ENCODE results near the gene NLRP1. TPM values are rescaled to one million over a fixed set of nuclear protein-coding genes. Genes with fewer than 3 reads are reported as not detected.
A peak's percentile ranks its signal among the peaks of the same experiment; 100 is the strongest.

Gene NLRP1
- total RNA-seq, result 5.2 and 8.6 TPM in 2 replicates

DNA sequence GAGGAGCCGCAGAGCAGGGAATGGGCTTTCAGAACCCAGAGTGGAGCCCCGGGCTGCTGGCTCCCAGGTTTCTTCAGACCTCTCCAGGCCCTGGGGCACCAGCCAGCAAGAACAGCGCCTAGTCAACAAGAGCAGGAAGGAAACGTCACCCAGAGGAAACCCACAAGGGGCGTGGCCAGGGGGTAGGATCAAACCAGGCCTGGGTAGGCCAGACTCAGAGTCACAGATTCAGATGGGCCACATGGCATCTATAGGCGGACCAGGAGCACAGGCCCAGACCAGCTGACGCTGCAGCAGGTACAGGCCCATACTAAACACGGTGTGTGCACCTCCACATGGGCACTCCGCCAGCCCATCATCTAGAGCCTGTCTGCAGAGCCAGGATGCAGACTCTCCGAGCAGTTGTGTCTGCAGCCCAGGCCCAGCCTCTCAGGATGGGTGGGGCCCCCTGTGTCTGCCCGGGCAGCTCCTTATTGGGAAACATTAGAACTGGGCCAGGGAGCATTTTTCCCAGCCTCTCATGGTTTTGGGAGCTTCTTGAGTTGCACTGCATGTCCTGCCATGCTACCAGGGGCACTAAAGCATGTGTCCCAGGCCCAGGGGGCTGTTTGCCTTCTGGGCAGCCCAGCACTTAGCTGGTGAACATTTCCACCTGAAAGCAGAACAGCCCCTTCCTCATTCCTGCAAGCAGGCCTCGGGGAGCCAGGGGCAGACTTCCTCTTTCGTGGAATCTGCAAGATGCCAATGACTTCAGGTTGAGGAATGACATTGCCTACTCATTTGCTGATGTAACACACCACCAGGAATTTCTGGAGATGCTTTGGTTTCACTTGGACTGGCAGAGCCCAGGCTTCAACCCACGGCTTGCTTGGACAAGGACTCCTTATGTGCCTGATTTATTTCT lies at the start of gene NLRP1:
NLRP1 (minus strand) TSS at position 127 of the 904 bp plus-strand sequence. CDS start 552 bp downstream, outside the sequence.
- peak; percentile 91 for DNase-seq (ENCODE audit: low read depth)

DNA sequence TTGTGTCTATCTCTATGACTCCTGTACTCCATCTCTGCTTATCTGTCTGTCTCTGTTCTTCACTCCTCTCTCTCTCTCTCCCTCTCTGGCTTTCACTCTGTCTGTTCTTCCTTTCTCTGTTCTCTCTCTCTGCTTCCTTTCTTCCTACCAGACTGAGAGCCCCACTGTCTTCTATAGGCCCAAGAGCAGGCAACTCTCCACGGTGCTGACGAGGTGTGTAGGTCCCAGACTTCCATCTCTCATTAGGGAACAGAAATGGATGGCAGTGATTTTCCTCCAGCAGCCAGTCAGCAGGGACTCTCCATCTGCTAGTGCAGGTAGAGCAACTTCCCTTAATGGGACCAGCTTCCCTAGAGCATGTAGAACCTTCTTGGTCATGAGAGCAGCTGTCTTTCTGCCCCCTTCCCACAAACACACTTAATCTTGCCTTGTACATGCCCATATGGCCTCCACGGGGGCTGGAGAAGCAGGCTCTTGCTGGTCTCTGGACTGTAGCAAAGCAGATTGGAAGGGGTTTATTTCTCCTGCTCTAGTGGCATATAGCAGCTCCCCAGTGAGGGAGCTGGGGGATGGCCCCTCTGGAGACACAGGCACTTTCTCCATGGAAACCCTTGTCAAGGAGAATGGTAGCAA lies 47.8 kb upstream of the NLRP1 start:
- no peak for DNase-seq (ENCODE audit: low read depth)

DNA sequence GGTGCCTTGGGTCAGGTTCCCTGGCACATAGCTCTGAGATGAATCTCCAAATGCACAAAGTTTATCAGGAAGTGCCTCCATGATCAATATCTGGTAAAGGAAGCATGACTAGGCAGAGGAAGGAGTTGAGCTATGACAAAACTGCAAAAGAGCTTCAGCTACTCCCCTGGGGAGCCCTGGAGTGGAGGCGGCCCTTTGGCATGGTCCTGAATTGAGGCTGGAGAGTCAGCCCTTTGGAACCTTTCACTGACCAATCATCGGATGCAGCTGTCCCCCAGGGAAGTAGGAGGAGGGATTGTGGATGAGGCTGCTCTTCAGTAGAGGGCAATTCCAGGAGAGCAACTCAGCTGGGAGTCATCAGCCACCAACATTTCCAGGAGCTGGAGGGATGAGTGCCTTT lies 46.1 kb upstream of the NLRP1 start:
- DNase-seq (ENCODE audit: low read depth), result no peak

DNA sequence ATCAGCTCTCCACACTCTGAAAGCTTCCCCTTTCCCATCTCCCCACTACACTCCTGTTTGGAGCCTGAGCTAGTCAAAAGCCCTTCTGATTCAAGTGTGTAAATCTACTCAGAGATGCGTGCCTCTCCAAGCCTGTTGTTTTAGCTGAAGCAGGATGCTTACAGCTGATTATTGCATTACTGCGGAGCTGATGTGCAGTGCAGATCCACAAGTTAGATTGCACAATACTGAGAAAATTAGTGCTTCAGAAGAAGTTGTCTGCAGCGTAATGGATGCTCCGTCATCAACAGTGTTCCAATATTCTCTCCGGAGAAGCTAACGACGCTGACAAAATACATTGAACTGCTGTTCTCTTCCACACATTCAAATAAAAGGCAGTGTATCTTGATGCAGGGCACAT lies 44.8 kb upstream of the NLRP1 start:
- no peak for DNase-seq (ENCODE audit: low read depth)

DNA sequence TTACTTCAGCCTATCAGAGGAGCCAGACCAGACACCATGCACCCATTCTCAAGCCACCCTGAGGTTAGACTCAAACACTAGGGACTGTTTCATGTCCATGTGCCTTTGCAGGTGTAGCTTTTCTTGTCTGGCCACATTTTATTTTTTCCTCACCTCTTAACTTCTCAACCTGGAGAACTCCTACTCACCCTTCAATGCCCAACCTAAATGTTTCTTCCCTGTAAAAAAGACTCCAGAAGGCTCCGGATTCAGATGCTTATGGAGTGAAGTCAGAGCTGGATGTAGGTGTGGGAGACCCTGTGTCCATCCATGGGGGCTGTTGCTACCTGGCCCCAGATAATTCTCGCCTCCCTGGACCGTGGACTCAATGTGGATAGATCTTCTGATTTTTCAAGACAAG lies 44.0 kb upstream of the NLRP1 start:
- DNase-seq (ENCODE audit: low read depth), result no peak

DNA sequence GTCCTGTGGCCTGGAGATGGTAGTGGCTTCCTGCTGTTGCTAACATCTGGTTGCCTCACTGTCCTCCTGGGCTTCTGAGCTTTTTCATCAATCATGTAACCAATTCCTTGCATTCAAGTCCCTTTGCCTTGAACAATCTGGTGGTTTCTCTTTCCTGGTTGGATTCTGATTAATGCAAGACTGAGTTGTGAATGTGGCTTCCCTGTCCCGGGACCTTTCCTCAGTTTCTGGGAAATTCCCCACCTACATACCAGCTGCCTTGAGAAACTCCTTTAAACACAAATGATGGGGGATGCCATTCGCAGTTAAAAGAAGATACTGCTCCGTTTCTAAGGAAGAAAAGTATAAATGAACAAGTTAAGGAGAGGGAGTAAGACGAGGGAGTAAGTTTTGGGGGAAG lies 39.9 kb upstream of the NLRP1 start:
- DNase-seq (ENCODE audit: low read depth), result no peak

DNA sequence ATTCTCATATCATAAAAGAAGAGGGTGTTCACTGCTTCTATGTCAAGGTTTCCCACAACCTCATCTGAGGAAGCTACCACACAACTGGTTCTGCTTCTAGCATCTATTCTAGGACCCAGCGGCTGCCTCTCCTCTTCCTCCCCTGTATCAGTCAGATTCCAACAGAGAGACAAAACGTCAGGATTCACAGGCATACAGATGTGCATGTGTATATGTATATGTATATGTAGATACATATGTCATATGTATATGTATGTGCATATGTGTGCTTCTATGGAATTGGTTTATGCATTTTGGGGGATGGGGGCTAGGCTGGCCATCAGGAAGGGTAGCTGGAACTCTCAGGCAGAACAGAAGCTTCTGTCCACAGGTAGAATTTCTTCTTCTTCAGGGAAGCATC lies 37.4 kb upstream of the NLRP1 start:
- DNase-seq (ENCODE audit: low read depth), result no peak

DNA sequence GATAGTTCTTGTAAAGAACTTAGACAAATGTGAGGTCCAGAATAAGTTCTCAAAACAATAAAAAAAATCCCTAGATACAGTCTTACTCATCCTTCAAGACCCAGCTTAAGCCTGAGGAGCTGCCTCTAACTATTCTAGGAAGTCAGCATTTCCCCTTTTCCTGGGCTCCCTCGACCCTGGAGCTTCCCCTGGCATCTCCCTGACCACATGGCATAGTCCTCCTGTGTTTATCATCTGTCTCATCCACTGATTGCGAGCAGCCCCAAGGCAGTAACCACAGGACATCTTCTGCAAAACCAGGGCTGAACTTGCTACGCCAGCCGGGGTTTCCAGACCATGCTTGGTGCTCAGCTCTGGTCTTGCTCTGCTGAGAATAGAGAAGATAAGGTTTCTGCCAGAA lies 36.7 kb upstream of the NLRP1 start:
- DNase-seq (ENCODE audit: low read depth), result no peak

DNA sequence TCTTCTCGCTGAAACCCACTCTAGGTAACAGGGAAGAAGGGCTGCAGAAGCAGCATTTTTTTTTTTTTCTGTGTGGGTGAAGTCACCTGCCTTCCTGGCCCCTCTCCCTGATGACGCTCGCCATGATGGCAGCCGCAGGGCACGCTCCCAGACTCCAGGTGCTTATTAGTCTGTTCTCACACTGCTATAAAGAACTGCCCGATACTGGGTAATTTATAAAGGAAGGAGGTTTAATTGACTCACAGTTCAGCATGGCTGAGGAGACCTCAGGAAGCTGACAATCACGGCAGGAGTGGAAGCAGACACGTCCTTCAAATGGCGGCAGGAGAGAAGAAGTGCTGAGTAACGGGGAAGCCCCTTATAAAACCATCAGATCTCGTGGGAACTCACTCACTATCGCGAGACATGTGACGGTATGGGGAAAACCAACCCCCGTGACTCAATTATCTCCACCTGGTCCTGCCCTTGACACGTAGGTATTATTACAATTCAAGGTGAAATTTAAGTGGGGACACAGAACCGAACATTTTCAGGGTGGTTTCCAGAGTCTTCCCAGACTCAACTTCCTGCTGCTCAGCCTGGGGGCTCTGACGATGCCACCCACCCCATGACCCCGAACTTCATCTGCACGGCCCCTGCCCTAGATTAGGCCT lies 34.9 kb upstream of the NLRP1 start:
- no peak for DNase-seq (ENCODE audit: low read depth)

DNA sequence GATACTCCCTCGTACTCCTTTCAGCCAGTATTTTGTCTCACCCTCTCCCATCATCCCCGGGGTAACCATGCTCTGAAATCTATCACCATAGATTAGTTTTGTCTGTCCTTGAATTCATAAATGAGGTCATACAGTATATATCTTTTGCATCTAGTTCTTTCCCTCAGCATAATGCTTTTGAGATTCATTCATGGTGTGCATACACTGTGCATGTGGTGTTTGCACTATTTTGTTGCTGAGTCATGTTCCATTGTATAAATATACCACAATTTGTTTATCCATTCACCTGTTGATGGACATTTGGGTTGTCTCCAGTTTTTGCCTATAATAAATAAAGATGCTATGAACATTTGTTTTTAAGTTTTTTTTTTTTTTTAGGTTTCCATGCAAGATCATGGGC lies 34.2 kb upstream of the NLRP1 start:
- DNase-seq (ENCODE audit: low read depth), result no peak

DNA sequence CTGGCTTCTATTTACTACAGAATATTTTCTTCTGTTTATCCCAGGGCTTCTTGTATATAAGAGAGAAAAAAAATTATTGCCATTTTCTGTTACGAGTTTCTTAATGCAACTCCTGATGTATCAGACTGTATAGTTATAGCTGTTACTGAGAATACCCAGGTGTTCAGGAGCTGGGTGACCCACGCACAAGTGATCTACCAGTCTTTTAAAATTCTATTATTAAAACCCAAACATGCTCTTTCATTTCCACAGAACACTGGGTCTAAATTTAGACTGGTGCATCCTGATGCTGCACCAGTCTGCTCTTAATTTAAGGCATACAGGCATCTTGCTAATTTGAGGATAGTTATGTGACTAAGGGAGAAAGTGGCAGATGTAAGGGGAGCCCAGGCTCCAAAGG lies 31.2 kb upstream of the NLRP1 start:
- no peak for DNase-seq (ENCODE audit: low read depth)

DNA sequence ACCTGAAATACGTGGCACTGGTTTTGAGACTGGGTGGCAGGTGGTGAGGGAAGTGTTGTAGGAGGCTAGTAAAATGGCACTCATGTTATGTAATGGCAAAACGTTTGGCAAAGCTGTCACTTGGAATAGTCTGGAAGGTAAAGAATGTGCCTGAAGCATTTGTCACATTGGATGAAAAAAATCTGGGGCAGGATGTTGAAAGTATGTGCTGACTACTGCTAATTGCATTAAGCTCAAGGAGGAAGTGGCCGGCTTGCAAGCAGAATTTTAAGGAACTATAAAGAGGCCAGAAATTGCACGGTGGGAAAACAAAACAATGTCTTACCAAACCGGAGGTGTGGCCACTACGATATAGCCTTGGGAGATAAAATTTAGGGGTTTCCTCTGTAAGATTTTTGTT lies 26.6 kb upstream of the NLRP1 start:
- DNase-seq (ENCODE audit: low read depth), result peak; percentile 11

DNA sequence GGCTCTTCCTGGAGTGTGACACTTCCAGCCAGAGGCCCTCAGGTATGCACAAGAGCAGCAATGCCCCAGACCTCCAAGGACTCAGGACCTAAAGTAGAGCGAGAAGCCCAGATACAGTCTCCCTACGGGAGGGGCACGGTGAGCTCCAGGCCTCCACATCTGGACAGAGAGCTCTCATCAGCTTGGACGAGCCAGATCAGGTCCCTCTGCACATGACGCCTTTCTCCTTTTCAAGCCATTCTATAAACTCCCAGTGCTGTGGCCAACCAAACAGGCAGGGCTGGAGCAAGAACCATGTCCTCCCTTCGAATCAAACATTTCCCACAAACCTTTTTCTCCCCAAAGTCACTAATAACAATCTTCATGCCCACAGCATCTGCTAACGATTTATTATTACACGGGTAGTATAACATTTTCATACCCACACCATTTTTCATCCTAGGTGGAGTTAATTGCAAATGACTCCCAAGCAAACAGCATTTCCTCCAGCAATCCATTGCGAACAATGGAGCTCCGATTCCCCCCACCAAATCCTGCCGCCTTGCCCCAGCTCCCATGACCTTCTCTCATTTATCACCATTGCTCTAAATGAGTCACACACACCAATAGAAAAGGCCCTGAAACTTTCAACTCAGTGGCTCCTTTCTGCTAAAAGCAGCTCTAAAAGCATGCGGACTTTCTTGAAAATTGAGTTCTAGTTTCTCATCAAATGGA lies 24.2 kb upstream of the NLRP1 start:
- peak; percentile 2 for DNase-seq (ENCODE audit: low read depth)

DNA sequence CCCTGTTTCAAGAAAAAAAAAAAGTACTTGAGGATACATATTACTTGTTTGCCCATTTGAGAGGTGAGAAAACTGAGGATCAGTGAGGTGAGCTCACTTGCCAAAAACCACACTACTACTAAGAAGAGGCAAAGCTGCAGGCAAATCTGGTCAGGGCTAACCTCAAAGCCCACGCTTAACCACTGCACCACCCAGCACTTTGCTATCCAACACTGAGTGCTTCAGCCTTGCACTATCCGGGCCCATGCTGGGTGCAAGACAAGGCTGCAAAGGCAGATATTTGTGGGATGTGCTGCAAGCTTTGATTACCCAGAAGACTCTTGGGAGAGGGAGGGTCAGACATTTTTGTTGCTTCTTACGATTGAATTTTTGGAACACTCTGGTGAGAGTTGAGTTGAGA lies 23.6 kb upstream of the NLRP1 start:
- DNase-seq (ENCODE audit: low read depth), result no peak

DNA sequence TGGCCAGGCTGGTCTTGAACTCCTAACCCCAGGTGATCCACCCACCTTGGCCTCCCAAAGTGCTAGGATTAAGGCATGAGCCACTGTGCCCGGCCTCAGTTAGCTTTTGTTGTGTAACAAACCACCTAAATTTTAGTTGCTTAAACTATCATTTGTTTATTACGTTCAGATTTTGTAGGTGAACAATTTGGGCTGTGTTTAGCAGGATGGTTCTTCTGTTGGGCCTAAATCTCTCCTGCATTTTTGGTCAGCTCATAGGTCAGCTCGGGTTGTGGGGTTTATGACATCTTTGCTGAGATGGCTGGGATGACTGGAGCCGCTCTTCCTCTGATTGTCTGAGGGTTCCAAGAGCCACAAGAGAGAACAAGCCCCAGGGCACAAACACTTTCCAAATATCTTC lies 21.1 kb upstream of the NLRP1 start:
- DNase-seq (ENCODE audit: low read depth), result no peak

DNA sequence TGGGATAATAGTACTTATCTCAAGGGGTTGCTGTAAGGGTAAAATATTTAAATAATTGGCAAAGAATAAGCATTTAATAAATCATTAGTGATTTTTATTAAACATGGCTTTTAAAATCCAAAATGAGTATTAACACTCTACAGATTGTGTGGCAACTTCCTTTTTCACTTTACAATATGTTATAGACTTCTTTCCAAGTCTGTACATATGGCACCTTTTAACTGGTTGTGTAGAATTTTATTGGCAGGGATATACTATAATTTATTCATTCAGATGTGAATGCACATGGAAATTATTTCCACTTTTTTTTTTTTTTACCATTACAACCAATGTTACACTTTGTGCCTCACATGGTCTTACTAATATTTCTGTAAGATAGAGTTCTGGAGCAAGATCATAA lies 15.7 kb upstream of the NLRP1 start:
- DNase-seq (ENCODE audit: low read depth), result no peak

DNA sequence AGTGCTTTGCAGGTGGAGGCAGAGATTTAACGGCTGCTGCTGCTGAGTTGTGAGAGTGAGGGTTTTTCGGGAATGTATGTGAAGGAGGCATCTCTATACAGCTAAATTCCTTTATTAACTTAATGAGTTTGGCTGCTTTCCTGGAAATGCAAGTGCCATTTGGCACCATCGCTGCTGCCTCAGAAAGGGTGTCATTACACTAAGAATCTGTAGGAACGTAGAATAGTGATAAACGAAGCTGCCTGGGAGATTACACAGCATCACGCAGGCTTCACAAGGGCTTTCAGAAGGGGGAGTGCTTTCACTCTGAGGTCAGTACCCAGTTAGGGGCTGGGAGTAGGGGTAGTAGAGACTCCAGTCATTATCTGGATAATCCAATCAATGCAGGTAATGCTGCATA lies 14.1 kb upstream of the NLRP1 start:
- no peak for DNase-seq (ENCODE audit: low read depth)

DNA sequence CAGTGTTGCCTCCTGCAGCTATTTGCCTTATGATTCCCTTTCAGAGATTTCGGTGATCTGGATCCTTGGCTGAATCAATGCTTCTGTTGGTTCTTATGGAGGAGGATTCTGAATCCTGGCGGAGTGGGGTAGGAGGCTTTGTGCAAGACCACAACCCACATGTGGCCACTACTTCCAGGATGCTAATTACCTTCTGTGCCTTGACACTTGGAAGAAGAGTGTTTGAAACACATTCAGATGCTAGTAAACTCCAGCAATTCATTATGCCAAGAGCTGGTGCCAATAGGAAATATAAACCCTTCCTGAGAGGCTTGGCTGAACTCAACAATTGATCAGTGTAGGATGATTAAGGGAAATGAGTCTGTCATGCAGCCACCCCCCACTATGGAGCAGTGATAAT lies 12.1 kb upstream of the NLRP1 start:
- DNase-seq (ENCODE audit: low read depth), result no peak

DNA sequence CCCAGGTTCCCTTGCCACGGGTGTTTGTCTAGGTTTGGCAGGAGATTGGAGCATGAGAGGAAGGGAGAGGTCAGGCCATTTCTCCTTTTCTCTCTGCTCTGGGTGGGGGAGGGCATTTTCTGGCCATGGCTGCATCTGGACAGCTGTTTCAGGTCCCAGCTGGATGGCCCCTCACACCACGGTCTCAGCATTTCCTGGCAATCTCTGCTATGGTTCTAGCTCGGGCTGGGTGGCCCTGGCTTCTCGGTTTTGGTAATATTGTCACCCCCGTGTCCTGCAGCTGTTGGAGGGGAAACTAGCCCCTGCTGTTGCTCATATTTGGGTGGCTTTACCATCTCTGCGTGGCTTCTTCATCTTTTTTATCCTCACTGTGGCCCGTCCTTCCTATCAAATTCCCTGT lies 11.5 kb upstream of the NLRP1 start:
- no peak for DNase-seq (ENCODE audit: low read depth)

DNA sequence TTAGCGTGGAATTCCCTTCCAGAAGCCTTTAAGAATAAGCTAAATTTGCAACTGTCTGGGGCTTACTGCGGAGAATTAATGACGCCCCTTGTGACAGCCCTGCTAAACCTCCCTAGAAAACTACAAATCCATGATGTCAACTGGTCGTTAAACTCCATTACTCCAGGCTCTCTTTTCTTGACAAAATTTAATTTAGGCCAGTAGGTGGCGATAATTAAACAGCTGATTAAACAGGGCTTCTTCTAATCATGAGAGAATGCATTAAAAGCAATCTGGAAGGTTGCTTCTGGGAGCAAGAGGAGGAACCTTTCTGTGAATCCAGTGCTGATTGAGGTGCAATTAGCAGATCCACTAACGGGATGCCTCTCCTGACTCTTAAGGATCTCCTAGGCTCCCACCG lies 8.1 kb upstream of the NLRP1 start:
- peak; percentile 56 for DNase-seq (ENCODE audit: low read depth)

DNA sequence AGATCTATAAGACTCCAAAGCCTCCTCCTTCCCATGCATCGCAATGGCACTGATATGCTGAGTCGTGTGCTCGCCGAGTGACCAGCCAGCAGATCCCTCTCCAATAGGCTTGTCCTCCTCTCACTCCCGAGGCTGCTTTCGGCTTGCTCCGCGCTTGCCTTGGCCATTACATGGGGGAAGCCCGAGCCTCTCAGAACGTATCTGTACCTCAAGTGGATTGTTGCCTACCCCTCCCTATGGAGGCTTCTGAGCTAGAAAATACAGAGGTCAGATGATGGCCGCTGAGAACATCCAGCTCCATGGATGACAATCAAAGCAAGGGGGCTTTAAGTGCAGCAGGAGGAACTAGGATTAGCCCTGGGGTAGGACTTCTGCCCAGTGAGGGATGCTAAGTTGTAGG lies 7.7 kb upstream of the NLRP1 start:
- DNase-seq (ENCODE audit: low read depth), result no peak

DNA sequence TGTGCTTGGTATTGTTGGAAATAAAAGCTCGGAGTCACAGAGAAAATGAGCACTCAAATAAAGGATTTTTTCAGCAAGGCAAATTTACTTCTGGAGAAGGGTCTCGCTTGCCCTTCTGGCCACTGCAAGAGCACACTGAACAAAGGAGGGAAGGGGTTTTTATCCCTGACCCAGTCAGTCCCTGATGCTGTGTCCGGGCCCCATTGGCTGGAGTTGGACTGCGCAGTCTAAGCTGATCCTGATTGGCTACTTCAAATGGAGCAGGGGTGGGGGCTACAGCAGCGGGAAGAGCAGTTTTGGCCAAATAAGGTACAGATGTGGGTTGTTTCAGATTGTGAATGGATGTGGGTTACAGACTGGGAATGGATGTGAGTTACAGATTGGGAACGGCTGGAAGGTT lies 4.3 kb upstream of the NLRP1 start:
- DNase-seq (ENCODE audit: low read depth), result no peak
